Lung (tissue), 12 donors: ENCODE data around the gene THADA. TPM values are rescaled to one million over a fixed set of nuclear protein-coding genes. Genes with fewer than 3 reads are reported as not detected.

ENCODE experiments used
- ATAC-seq: fragments of 200-7000 bp; cut with Tn5 transposase; one replicate; pipeline ENCODE4 v1.9.1; 2020; ENCODE audit warnings: moderate number of reproducible peaks; ENCODE audit not compliant: insufficient read depth, low FRiP score
- DNase-seq, 3 donors: peaks; one replicate each; pipeline ENCODE4 v3.0.0-alpha.2; 2013 to 2017
- H3K27ac ChIP-seq, 2 donors: one replicate each; pipeline ENCODE4 v1.5.1; 2013; ENCODE audit warnings: mild to moderate bottlenecking in 2 of 2, moderate library complexity in 2 of 2, control low read depth in 1 of 2, inconsistent platforms in 1 of 2, low read depth in 1 of 2, low read length in 1 of 2
- H3K27me3 ChIP-seq, 3 donors: one replicate each; pipeline ENCODE4 v1.5.1; 2013; ENCODE audit warnings: low read length in 2 of 3; ENCODE audit not compliant: control insufficient read depth in 3 of 3, insufficient read depth in 3 of 3
- H3K36me3 ChIP-seq, 4 donors: one replicate each; pipeline ENCODE4 v1.5.1; 2013; ENCODE audit warnings: low read length in 4 of 4, mild to moderate bottlenecking in 1 of 4, moderate library complexity in 1 of 4; ENCODE audit not compliant: control insufficient read depth in 4 of 4, insufficient read depth in 4 of 4
- H3K4me1 ChIP-seq, 5 donors: one replicate each; pipeline ENCODE4 v1.5.1; 2013; ENCODE audit warnings: low read length in 5 of 5, mild to moderate bottlenecking in 2 of 5, moderate library complexity in 1 of 5; ENCODE audit not compliant: control insufficient read depth in 5 of 5, insufficient read depth in 5 of 5
- H3K4me3 ChIP-seq: one replicate; pipeline ENCODE4 v1.5.1; 2013; ENCODE audit warnings: mild to moderate bottlenecking, control low read depth, moderate library complexity
- H3K9ac ChIP-seq, 2 donors: one replicate each; pipeline ENCODE4 v1.5.1; 2013; ENCODE audit warnings: low read length in 2 of 2, control low read depth in 1 of 2; ENCODE audit not compliant: insufficient read depth in 1 of 2
- H3K9me3 ChIP-seq, 4 donors: one replicate each; pipeline ENCODE4 v1.5.1; 2013; ENCODE audit warnings: low read length in 3 of 4, mild to moderate bottlenecking in 1 of 4, moderate library complexity in 1 of 4; ENCODE audit not compliant: control insufficient read depth in 4 of 4, insufficient read depth in 3 of 4
- WGBS, 2 donors: extraction: QIAGEN DNeasy Blood & Tissue Kit; methylation state at CpG; one replicate each; pipeline ENCODE4 v1.1.7; 2013; 5-methylcytosine and 5-hydroxymethylcytosine counted together
- polyA plus RNA-seq, 2 donors: library from polyadenylated mRNA; stranded (reverse); fragments of 200-250 nt; gene quantifications; one replicate each; pipeline ENCODE4 v1.2.1, GENCODE V29; 2013
- total RNA-seq, 2 donors: library from RNA; depleted of rRNA in 1 of 2; stranded (reverse); fragments of >200 nt in 1 of 2; gene quantifications; one replicate each; pipeline ENCODE4 v1.2.1, GENCODE V29; 2014 to 2021
- TF ChIP-seq, protein P1 (sequence below): IDR thresholded peaks from 2 replicates; pipeline ENCODE4 v1.5.1; 2012; ENCODE audit warnings: mild to moderate bottlenecking; ENCODE audit errors: control extremely low read depth, extremely low read depth
- donor health status: control.
- donor health status: control.
- donor health status: Bipolar disorder and iron deficiency.
- donor health status: healthy.
- donor health status: DM: yes; HTN: yes; CAD: no.

THADA gene
- total and polyA plus RNA-seq, 4 donors, result 11.3 to 72.5 (median 25.2) TPM

DNA sequence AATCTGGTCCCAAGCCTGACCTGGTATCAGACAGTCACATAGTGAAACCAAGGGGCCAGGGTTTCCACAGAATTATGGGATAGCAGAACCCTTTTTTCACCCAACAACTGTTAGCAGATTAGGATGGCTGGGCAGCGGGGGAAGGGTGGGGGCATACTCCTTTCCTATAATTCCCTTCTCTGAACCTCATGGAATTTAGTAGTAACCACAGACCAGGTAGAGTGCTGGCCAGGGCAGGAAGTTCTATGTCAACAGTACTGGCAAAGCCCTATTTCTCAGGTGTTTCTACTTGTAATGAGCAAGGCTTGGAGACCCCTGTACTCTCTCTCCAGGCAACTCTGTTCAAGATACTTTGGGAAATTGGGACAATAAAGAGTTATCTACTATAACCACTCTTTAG lies 174.6 kb downstream of the THADA start:
- DNase-seq (no peak), ATAC-seq (no peak)
- Histone ChIP-seq H3K36me3 (peaks cover 0 to 2% (median under 1%) of the 10 kb centered on the region in 4 donors), H3K9me3 (no peaks in the 10 kb centered on the region), H3K4me1 (peaks cover 1 to 32% (median 9%) of the 10 kb centered on the region in 5 donors), H3K27ac (no peak overlapping the region), H3K4me3 (no peak overlapping the region), H3K27me3 (no peaks in the 10 kb centered on the region), H3K9ac (no peak overlapping the region)
- WGBS, 2 donors, result 93 to 100% methylated on average over 1 of the region's 1 CpG
- TF ChIP-seq, protein P1, sequence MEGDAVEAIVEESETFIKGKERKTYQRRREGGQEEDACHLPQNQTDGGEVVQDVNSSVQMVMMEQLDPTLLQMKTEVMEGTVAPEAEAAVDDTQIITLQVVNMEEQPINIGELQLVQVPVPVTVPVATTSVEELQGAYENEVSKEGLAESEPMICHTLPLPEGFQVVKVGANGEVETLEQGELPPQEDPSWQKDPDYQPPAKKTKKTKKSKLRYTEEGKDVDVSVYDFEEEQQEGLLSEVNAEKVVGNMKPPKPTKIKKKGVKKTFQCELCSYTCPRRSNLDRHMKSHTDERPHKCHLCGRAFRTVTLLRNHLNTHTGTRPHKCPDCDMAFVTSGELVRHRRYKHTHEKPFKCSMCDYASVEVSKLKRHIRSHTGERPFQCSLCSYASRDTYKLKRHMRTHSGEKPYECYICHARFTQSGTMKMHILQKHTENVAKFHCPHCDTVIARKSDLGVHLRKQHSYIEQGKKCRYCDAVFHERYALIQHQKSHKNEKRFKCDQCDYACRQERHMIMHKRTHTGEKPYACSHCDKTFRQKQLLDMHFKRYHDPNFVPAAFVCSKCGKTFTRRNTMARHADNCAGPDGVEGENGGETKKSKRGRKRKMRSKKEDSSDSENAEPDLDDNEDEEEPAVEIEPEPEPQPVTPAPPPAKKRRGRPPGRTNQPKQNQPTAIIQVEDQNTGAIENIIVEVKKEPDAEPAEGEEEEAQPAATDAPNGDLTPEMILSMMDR, result no peak

DNA sequence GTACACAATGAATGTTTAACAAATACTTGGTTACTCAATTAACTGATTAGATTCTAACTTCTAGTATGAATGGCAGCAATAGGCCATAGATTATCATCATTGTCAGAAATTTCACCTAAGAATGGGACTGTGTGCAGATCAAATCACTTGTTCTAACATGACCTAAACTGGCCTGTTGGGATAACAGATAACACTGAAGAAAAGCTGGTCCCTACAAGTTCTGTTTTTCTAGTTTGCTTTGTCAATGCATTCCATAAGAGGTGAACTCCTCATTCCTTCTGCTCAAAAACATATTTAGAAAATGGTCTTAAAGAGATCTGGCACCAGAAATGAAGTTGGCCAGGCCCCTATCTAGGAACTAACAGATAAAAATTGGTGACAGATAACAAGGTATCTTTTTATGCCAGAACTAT lies 175.4 kb downstream of the THADA start:
- Histone ChIP-seq H3K9ac (no peak overlapping the region), H3K4me3 (no peak overlapping the region), H3K36me3 (peaks cover 0 to 2% (median 0%) of the 10 kb centered on the region in 4 donors), H3K4me1 (peaks cover 3 to 32% (median 8%) of the 10 kb centered on the region in 5 donors), H3K27ac (no peak overlapping the region), H3K9me3 (no peaks in the 10 kb centered on the region), H3K27me3 (no peaks in the 10 kb centered on the region)
- DNase-seq (no peak), ATAC-seq (no peak)
- TF ChIP-seq, protein P1, result no peak

- no peak overlapping the region for H3K27ac ChIP-seq
- ATAC-seq (peak; percentile 58), DNase-seq (no peak)
- WGBS, 2 donors, result 77 to 89% methylated on average over 2 of the region's 2 CpGs
- H3K9ac ChIP-seq, result no peak overlapping the region
- peaks cover 0 to 2% (median 0%) of the 10 kb centered on the region in 4 donors for H3K36me3 ChIP-seq
- H3K9me3 ChIP-seq, result no peaks in the 10 kb centered on the region
- no peaks in the 10 kb centered on the region for H3K27me3 ChIP-seq
- no peak overlapping the region for H3K4me3 ChIP-seq
- H3K4me1 ChIP-seq, result peaks cover 3 to 36% (median 6%) of the 10 kb centered on the region in 5 donors
- TF ChIP-seq, protein P1, result no peak
Measured at GRCh38 chr2:43419876-43420275, 176.0 kb downstream of the THADA start.

GRCh38 chr2:43419243-43419642 lies 176.6 kb downstream of the THADA start:
- 62 to 84% methylated on average over 3 of the region's 3 CpGs for WGBS, 2 donors
- H3K27ac ChIP-seq, result no peak overlapping the region
- peaks cover 3 to 43% (median 12%) of the 10 kb centered on the region in 5 donors for H3K4me1 ChIP-seq
- no peak overlapping the region for H3K9ac ChIP-seq
- H3K27me3 ChIP-seq, result no peaks in the 10 kb centered on the region
- ATAC-seq (no peak), DNase-seq (no peak)
- no peak overlapping the region for H3K4me3 ChIP-seq
- TF ChIP-seq, protein P1, result no peak
- H3K9me3 ChIP-seq, result no peaks in the 10 kb centered on the region
- no peaks in the 10 kb centered on the region for H3K36me3 ChIP-seq
